SK-N-SH treated with all-trans-retinoic acid at 6 μM for 48 hours (cell line): Measurements from ENCODE around the gene FBXO30.

Source experiments
- GLIS3 ChIP-seq: fragments of 250-450 bp; sonication (Bioruptor Pico); IDR thresholded peaks from 2 replicates; pipeline ENCODE4 v1.5.0; 2020; ENCODE audit warnings: mild to moderate bottlenecking, moderate library complexity
- RARB ChIP-seq: fragments of 250-450 bp; sonication (Bioruptor Pico); IDR thresholded peaks from 2 replicates; pipeline ENCODE4 v1.8.0; 2021; ENCODE audit warnings: mild to moderate bottlenecking, moderate library complexity

DNA sequence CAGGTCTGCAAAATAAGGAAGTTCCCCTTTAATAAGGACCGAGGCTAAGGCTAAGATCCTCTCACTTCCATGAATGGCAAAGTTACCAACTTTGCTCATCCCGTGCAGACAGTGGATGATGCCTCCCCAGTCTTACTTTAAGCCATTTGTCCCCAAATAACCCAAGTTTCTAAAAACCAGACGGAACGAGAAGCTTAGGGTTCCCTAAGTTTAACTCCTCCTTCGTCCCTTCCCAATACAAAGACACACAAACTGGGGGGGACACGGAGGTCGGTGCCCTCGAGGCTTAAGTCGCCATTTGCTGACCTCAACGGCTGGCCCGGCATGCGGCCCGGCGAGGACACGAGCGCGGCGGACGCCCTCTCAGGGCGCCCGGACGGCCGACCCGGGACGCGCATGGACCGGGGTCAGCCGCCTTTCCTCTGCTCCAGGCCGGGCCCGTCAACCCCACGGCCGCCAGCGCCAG, 527 bp downstream of the FBXO30 start:
- no peak for TF ChIP-seq RARB (CRISPR knock-in tag)
- TF ChIP-seq GLIS3 (CRISPR knock-in tag): no peak
